Psoas muscle (tissue), 8 donors: ENCODE data around the gene IMMT. TPM values are rescaled to one million over a fixed set of nuclear protein-coding genes. Genes with fewer than 3 reads are reported as not detected.
A peak's percentile ranks its signal among the peaks of the same experiment; 100 is the strongest.

Experiments used
- ATAC-seq, 4 donors: fragments of 200-7000 bp; cut with Tn5 transposase; one replicate each; pipeline ENCODE4 v1.9.1; 2020; ENCODE audit warnings: moderate library complexity in 3 of 4, mild to moderate bottlenecking in 2 of 4
- DNase-seq, 2 donors: peaks; one replicate each; pipeline ENCODE4 v3.0.0-alpha.2; 2020
- H3K27ac ChIP-seq: fragments of 200-600 bp; one replicate; pipeline ENCODE4 v1.8.0; 2022
- H3K27me3 ChIP-seq, 3 donors: fragments of 200-600 bp in 1 of 3; one replicate each; pipeline versions ENCODE4 v1.6.1 to v1.8.0; 2013 to 2022; ENCODE audit warnings: low read length in 2 of 3, mild to moderate bottlenecking in 2 of 3, moderate library complexity in 1 of 3; ENCODE audit not compliant: insufficient read depth in 3 of 3
- H3K36me3 ChIP-seq, 2 donors: fragments of 200-600 bp in 1 of 2; one replicate each; pipeline versions ENCODE4 v1.6.1 to v1.8.0; 2013 to 2022; ENCODE audit warnings: low read depth in 1 of 2, mild to moderate bottlenecking in 1 of 2, moderate library complexity in 1 of 2; ENCODE audit not compliant: insufficient read depth in 1 of 2
- H3K4me1 ChIP-seq: fragments of 200-600 bp; one replicate; pipeline ENCODE4 v1.8.0; 2022
- H3K4me3 ChIP-seq: fragments of 200-600 bp; one replicate; pipeline ENCODE4 v1.8.0; 2022; ENCODE audit warnings: mild to moderate bottlenecking
- H3K9me3 ChIP-seq: fragments of 200-600 bp; one replicate; pipeline ENCODE4 v1.8.0; 2022
- WGBS, 3 donors: extraction: QIAGEN DNeasy Blood & Tissue Kit; methylation state at CpG; one replicate each; pipeline versions ENCODE4 v1.1.6 to v1.1.7; 2013; 5-methylcytosine and 5-hydroxymethylcytosine counted together
- intact Hi-C, 2 donors: fragments of 100-400 bp; cut with DNase I; formaldehyde crosslinking; loops; one replicate each; pipeline versions ENCODE4 v1.11.0 to v1.14.2; 2022
- polyA plus RNA-seq, 3 donors: library from polyadenylated mRNA; stranded (reverse); fragments of 200-250 nt; gene quantifications; one replicate each; pipeline ENCODE4 v1.2.3, GENCODE V29; 2013
- total RNA-seq, 4 donors: library from RNA; stranded (reverse); fragmentation: NEBNext Ultra II Directional in 2 of 4; extraction: Animal tissue kit (Norgen Biotek cat#: 25700) in 2 of 4; gene quantifications; one replicate each; pipeline versions ENCODE4 v1.2.1 to v1.2.4, GENCODE V29; 2021 to 2023
- TF ChIP-seq, protein P1 (sequence below): fragments of 200-600 bp; IDR thresholded peaks from one replicate; pipeline ENCODE4 v1.8.0; 2022; ENCODE audit warnings: antibody characterized with exemption
- donor health status: healthy with polysubstance abuse.
- donor health status: DM: no; HTN: no; CAD: no; lungs with moderate emphysema.
- donor health status: Bipolar disorder and iron deficiency.
- donor health status: healthy.
- donor health status: DM: yes; HTN: yes; CAD: no.
- donor health status: DM: no; HTN: no; CAD: no.
- donor health status: DM: no; HTN: no; CAD: no.
- donor health status: DM: yes; HTN: yes; CAD: no.

IMMT gene
- total and polyA plus RNA-seq, 7 donors = 132 to 272 (median 151) TPM

DNA sequence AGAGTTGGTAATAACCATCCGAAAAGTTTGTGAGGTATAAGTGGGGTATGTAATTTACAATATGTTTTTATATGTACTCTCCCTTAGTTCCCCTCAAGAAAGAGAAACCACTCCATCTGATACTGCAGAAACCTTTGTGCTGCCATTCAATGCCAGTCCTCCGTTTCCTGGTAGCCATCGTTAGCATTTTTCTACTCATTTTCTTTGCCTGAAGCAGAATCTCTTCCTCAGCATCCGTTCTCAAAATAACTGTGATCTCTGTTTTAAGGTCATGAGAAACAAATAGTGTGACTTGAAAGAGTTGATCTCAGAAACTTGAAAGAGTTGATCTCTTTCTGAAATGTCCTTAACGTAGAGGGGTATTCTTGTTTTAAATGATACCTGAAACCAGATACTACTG is 88.2 kb downstream of the IMMT start:
- peak overlapping the region; percentile 77 for H3K4me3 ChIP-seq
- H3K36me3 ChIP-seq = peaks cover 8 to 45% of the 10 kb centered on the region in 2 donors
- H3K27me3 ChIP-seq = no peaks in the 10 kb centered on the region
- no peak for ATAC-seq
- 10 to 17% (median 15%) methylated on average over 5 of the region's 5 CpGs for WGBS, 3 donors
- H3K4me1 ChIP-seq = peaks cover 45% of the 10 kb centered on the region
- peak overlapping the region; percentile 86 for H3K27ac ChIP-seq
- TF ChIP-seq, protein P1, sequence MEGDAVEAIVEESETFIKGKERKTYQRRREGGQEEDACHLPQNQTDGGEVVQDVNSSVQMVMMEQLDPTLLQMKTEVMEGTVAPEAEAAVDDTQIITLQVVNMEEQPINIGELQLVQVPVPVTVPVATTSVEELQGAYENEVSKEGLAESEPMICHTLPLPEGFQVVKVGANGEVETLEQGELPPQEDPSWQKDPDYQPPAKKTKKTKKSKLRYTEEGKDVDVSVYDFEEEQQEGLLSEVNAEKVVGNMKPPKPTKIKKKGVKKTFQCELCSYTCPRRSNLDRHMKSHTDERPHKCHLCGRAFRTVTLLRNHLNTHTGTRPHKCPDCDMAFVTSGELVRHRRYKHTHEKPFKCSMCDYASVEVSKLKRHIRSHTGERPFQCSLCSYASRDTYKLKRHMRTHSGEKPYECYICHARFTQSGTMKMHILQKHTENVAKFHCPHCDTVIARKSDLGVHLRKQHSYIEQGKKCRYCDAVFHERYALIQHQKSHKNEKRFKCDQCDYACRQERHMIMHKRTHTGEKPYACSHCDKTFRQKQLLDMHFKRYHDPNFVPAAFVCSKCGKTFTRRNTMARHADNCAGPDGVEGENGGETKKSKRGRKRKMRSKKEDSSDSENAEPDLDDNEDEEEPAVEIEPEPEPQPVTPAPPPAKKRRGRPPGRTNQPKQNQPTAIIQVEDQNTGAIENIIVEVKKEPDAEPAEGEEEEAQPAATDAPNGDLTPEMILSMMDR = no peak
- no peaks in the 10 kb centered on the region for H3K9me3 ChIP-seq
- no peak for DNase-seq
- intact Hi-C loops = no loop called here

DNA sequence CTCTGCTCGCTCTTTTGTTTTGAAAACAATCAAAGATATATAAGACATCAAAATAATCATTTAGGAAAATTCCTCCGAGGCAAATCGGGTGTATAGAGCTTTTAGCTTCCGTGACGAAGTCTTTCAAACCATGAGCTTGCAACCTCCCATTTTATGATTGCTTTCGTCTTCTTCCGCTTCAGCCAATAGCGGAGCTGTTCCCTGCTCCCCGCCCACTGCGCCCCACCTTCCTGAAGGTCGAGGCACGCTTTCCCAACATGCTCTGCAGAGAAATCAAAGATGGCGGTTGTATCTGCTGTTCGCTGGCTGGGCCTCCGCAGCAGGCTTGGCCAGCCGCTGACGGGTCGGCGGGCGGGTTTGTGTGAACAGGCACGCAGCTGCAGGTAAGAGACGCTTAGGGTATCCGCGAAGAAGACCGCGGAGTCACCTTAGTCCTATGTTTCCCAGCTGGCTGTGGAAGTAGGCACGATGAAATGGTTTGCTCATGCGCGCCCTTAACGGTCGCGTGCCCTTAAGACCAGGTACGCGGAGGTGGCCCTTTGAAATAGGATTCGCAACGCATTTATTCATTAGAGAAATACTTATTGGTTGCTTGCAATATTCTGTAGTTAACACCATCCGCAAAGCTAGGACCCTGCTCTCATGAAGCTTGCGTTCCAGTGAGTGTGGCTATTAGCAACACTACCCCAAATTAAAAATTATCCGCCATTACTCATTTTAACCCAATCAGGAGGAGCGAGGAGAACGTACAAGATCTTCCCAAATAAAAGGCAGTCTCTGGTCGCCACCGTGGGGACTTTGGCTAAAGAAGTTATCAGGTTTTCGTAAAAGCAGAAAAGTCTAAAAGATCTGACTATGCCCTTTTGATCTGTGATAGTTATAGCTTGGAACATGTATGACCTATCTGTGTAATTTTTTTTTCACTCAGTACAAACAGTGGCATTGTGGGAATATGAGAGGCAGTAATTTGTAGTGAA is 89.0 kb downstream of the IMMT start, which contains the start of gene PTCD3:
PTCD3 (plus strand) TSS at position 267 of the 977 bp plus-strand sequence; CDS start at position 280, 13 bp downstream.
- H3K27ac ChIP-seq = peak within 1 kb of the TSS; percentile 86
- TF ChIP-seq, protein P1 = no peak
- 0% methylated on average over 44 of the region's 44 CpGs for WGBS, 3 donors
- no peaks in the 10 kb centered on the region for H3K27me3 ChIP-seq
- intact Hi-C loops = no loop called here
- H3K4me3 ChIP-seq = peak within 1 kb of the TSS; percentile 77
- ATAC-seq = peak; percentile 95 to 96 (median 95)
- H3K4me1 ChIP-seq = peaks cover 45% of the 10 kb centered on the region
- peaks cover 8 to 45% of the 10 kb centered on the region in 2 donors for H3K36me3 ChIP-seq
- H3K9me3 ChIP-seq = no peaks in the 10 kb centered on the region
- DNase-seq = peak; percentile 95 to 97

DNA sequence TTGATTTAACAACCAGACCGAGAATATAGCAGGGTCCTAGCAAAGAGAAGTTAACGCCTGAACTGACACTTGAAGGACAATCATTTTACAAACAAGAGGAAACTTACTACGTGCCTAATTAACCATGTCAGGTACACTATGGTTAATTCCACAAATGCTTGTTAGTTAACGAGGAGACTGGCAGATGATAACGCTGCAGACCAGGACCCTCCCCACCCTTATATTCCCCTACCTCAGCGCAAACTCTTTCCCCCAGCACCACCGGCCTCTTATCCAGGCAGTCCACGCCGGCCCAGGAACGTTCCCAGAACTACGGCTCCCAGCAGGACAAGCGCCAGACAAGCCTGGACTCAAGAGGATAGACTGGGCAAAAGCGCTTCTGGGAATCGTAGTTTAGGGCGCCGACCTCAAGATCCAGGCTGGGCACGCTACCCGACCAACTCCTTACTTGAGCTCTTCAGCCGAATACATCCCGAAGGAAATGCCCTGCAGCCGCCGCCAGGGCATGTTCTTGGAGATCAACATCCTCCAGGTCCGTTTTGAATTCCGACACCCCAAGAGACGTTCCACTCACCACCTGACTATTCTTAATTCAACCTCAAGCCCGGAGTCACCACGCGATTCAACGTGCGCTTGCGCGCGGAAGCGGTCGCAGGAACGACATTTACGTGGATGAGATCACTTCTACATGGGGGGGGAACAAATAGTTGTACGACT is 89.9 kb downstream of the IMMT start, which contains the start of gene POLR1A:
POLR1A (minus strand) TSS at position 635 of the 717 bp plus-strand sequence; CDS start at position 525, 110 bp downstream.
- Histone ChIP-seq H3K36me3 (peaks cover 6 to 45% of the 10 kb centered on the region in 2 donors), H3K4me1 (peaks cover 45% of the 10 kb centered on the region), H3K27ac (peak within 1 kb of the TSS; percentile 86), H3K4me3 (peak within 1 kb of the TSS; percentile 77), H3K9me3 (no peaks in the 10 kb centered on the region), H3K27me3 (no peaks in the 10 kb centered on the region)
- DNase-seq = peak; percentile 88 to 94
- 0% methylated on average over 37 to 38 of the region's 38 CpGs for WGBS, 3 donors
- intact Hi-C loops = no loop called here
- peak; percentile 91 to 93 (median 92) for ATAC-seq
- TF ChIP-seq, protein P1 = peak; percentile 4

DNA sequence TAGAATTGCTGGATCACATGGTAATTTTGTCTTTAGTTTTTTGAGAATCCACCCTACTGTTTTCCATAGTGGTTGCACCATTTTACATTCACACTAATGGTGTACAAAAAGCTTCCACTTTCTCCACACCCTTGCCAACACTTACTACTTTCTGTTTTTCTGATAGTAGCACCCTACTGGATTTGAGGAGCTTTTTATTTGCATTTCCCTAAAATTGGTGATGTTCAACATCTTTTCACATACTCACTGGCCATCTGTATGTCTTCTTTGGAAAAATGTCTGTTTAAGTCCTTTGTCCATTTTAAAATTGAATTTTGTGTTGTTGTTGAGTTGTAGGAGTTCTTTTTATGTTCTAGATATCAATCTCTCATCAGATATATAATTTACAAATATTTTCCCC is 93.1 kb downstream of the IMMT start:
- Histone ChIP-seq H3K4me1 (peaks cover 39% of the 10 kb centered on the region), H3K27ac (no peak overlapping the region), H3K4me3 (no peak overlapping the region), H3K27me3 (no peaks in the 10 kb centered on the region), H3K9me3 (no peaks in the 10 kb centered on the region), H3K36me3 (peaks cover 11 to 52% of the 10 kb centered on the region in 2 donors)
- TF ChIP-seq, protein P1 = no peak
- DNase-seq = no peak
- no peak for ATAC-seq
- intact Hi-C loops = no loop called here
